ENCODE data around the gene GRAMD1C.

DNA sequence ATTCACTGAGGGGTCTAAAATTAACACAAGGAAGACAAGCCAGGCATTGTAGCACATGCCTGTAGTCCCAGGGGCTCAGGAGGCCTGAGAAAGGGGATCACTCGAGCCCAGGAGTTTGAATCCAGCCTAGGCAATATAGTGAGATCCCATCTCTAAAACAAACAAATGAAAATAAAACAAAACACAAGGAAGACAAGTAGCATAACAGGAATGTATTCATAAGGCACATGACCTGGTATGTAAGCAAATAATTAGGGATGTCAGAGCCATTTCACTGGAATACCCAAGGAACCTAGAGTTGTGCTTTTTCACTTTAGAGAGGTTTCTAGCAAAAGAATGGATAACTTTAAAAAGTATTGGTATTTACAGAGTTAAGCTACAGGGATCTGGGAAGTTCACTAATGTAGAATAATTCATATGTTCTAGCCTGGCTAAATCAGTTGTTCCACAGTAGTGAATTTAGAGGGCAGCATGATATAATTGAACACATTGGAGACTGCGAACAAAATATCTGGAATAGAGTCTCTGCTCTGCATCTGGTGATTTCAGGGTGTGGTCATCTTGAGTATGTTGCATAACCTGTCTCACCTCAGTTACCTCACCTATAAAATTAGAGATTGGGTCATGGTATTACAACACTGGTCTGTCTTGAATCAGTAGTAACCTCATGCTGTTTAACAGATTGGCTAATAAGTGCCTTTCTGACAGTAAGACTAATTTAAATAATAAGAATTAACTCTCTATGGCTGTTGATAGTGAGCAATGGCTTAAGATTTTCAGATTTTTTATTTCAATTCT, 9.3 kb downstream of the GRAMD1C start:
- TF ChIP-seq, protein P1, sequence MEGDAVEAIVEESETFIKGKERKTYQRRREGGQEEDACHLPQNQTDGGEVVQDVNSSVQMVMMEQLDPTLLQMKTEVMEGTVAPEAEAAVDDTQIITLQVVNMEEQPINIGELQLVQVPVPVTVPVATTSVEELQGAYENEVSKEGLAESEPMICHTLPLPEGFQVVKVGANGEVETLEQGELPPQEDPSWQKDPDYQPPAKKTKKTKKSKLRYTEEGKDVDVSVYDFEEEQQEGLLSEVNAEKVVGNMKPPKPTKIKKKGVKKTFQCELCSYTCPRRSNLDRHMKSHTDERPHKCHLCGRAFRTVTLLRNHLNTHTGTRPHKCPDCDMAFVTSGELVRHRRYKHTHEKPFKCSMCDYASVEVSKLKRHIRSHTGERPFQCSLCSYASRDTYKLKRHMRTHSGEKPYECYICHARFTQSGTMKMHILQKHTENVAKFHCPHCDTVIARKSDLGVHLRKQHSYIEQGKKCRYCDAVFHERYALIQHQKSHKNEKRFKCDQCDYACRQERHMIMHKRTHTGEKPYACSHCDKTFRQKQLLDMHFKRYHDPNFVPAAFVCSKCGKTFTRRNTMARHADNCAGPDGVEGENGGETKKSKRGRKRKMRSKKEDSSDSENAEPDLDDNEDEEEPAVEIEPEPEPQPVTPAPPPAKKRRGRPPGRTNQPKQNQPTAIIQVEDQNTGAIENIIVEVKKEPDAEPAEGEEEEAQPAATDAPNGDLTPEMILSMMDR (IDR thresholded peaks at IDR 0.05; ENCODE audit: borderline replicate concordance, extremely low read depth, low read length, poor library complexity, severe bottlenecking): no peak
- TF ChIP-seq EZH2 (IDR thresholded peaks at IDR 0.05; ENCODE audit: borderline replicate concordance, low read depth, low read length, severe bottlenecking): no peak
